Measurements from ENCODE around the gene HNRNPF. TPM values are rescaled to one million over a fixed set of nuclear protein-coding genes. Genes with fewer than 3 reads are reported as not detected.
"Not testable (repeated sequence)": the region's sequence is repeated elsewhere in the genome, so short reads cannot be mapped to it uniquely, and the experiment has no call there.

Gene HNRNPF
- total and polyA plus RNA-seq, 2 donors, result 136 to 235 TPM

DNA sequence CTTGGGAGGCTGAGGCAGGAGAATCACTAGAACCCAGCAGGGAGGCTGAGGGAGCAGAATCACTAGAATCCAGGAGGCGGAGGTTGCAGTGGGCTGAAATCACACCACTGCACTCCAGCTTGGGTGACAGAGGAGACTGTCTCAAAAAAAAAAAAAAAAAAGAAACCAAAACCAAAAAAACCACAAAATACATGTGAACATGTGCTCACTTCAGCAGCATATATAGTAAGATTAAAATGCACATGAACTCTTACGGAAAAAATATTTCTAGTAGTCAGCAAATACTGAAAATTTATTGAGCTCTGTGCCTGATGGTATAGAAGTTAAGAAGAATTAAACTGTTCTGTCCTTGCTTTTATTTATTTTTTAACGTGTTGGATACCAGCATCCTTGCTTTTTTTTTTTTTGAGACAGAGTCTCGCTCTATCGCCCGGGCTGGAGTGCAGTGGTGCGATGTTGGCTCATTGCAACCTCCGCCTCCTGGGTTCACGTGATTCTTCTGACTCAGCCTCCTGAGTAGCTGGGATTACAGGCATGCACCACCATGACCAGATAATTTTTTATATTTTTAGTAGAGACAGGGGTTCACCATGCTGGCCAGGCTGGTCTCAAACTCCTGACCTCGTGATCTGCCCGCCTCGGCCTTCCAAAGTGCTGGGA is 18.3 kb upstream of the HNRNPF start:
- DNase-seq (ENCODE audit: low read depth in 6 of 9, low spot score in 9 of 9), result peak in 1 of 9 donors; percentile 33
- Histone ChIP-seq H3K9me3 (ENCODE audit: control insufficient read depth in 2 of 2, insufficient read depth in 1 of 2, low read length in 1 of 2) (no peaks in the 10 kb centered on the region), H3K4me3 (ENCODE audit: low read length in 2 of 2) (no peak overlapping the region), H3K4me1 (ENCODE audit: control insufficient read depth in 2 of 2, insufficient read depth in 2 of 2, low read length in 2 of 2) (peaks cover 0 to 3% of the 10 kb centered on the region in 2 donors), H3K36me3 (ENCODE audit: control insufficient read depth in 2 of 2, insufficient read depth in 2 of 2, low read length in 1 of 2) (no peaks in the 10 kb centered on the region), H3K27me3 (ENCODE audit: control insufficient read depth in 2 of 2, insufficient read depth in 1 of 2, low read length in 1 of 2) (no peaks in the 10 kb centered on the region), H3K27ac (ENCODE audit: low read depth in 1 of 2, low read length in 1 of 2) (no peak overlapping the region)
- 82% methylated on average over 12 of the region's 12 CpGs for WGBS

DNA sequence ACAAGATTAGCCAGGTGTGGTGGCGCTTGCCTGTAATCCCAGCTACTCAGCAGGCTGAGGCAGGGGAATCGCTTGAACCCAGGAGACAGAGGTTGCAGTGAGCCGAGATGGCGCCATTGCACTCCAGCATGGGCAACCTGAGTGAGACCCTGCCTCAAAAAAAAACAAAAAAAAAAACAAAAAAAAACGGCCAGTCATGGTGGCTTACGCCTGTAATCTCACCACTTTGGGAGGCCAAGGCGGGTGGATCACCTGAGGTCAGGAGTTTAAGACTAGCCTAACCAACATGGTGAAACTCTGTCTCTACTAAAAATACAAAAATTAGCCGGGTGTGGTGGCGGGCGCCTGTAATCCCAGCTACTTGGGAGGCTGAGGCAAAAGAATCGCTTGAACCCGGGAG is 17.5 kb upstream of the HNRNPF start:
- not testable (repeated sequence) for H3K36me3 ChIP-seq (ENCODE audit: control insufficient read depth in 2 of 2, insufficient read depth in 2 of 2, low read length in 1 of 2); H3K27ac ChIP-seq (ENCODE audit: low read depth in 1 of 2, low read length in 1 of 2); H3K27me3 ChIP-seq (ENCODE audit: control insufficient read depth in 2 of 2, insufficient read depth in 1 of 2, low read length in 1 of 2); H3K4me1 ChIP-seq (ENCODE audit: control insufficient read depth in 2 of 2, insufficient read depth in 2 of 2, low read length in 2 of 2); DNase-seq (ENCODE audit: low read depth in 6 of 9, low spot score in 9 of 9); H3K4me3 ChIP-seq (ENCODE audit: low read length in 2 of 2); H3K9me3 ChIP-seq (ENCODE audit: control insufficient read depth in 2 of 2, insufficient read depth in 1 of 2, low read length in 1 of 2)
- WGBS, result 96% methylated on average over 12 of the region's 12 CpGs

DNA sequence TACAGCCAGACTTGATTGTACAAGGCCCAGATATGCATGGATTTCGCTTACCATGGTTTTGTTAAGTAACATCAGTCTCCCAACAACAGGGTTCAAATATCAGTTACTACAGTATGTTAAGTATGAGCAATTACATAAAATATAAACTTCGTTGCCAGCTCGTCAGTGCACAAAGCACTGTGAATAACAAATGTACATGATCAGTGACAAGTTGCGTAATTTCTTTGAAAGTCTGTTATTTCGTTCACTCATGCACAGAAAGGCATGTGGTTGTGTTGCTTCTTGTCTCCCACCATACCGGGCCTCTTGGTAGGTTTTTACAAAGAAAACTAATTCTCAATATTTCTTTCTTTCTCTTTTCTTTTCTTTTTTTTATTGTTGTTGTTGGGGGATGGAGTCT is 15.4 kb upstream of the HNRNPF start:
- WGBS, result 91% methylated on average over 6 of the region's 6 CpGs
- peaks cover 0 to 5% of the 10 kb centered on the region in 2 donors for H3K9me3 ChIP-seq (ENCODE audit: control insufficient read depth in 2 of 2, insufficient read depth in 1 of 2, low read length in 1 of 2)
- no peak overlapping the region for H3K27ac ChIP-seq (ENCODE audit: low read depth in 1 of 2, low read length in 1 of 2)
- no peak overlapping the region for H3K4me3 ChIP-seq (ENCODE audit: low read length in 2 of 2)
- no peak for DNase-seq (ENCODE audit: low read depth in 6 of 9, low spot score in 9 of 9)
- H3K4me1 ChIP-seq (ENCODE audit: control insufficient read depth in 2 of 2, insufficient read depth in 2 of 2, low read length in 2 of 2), result peaks cover 6 to 16% of the 10 kb centered on the region in 2 donors
- H3K36me3 ChIP-seq (ENCODE audit: control insufficient read depth in 2 of 2, insufficient read depth in 2 of 2, low read length in 1 of 2), result no peaks in the 10 kb centered on the region
- H3K27me3 ChIP-seq (ENCODE audit: control insufficient read depth in 2 of 2, insufficient read depth in 1 of 2, low read length in 1 of 2), result no peaks in the 10 kb centered on the region

GRCh38 chr10:43421944-43422343 is 13.0 kb upstream of the HNRNPF start:
- H3K27me3 ChIP-seq (ENCODE audit: control insufficient read depth in 2 of 2, insufficient read depth in 1 of 2, low read length in 1 of 2); H3K9me3 ChIP-seq (ENCODE audit: control insufficient read depth in 2 of 2, insufficient read depth in 1 of 2, low read length in 1 of 2); DNase-seq (ENCODE audit: low read depth in 6 of 9, low spot score in 9 of 9); H3K4me3 ChIP-seq (ENCODE audit: low read length in 2 of 2); H3K36me3 ChIP-seq (ENCODE audit: control insufficient read depth in 2 of 2, insufficient read depth in 2 of 2, low read length in 1 of 2): not testable (repeated sequence)
- Histone ChIP-seq H3K4me1 (ENCODE audit: control insufficient read depth in 2 of 2, insufficient read depth in 2 of 2, low read length in 2 of 2) (peaks cover 16 to 34% of the 10 kb centered on the region in 2 donors), H3K27ac (ENCODE audit: low read depth in 1 of 2, low read length in 1 of 2) (peak overlapping the region in 1 of 2 donors; percentile 31)
- WGBS, result 98% methylated on average over 4 of the region's 4 CpGs

- no peak for DNase-seq (ENCODE audit: low read depth in 6 of 9, low spot score in 9 of 9)
- Histone ChIP-seq H3K27ac (ENCODE audit: low read depth in 1 of 2, low read length in 1 of 2) (no peak overlapping the region), H3K4me1 (ENCODE audit: control insufficient read depth in 2 of 2, insufficient read depth in 2 of 2, low read length in 2 of 2) (peaks cover 16 to 33% of the 10 kb centered on the region in 2 donors), H3K4me3 (ENCODE audit: low read length in 2 of 2) (no peak overlapping the region), H3K27me3 (ENCODE audit: control insufficient read depth in 2 of 2, insufficient read depth in 1 of 2, low read length in 1 of 2) (no peaks in the 10 kb centered on the region), H3K9me3 (ENCODE audit: control insufficient read depth in 2 of 2, insufficient read depth in 1 of 2, low read length in 1 of 2) (peaks cover 0 to 5% of the 10 kb centered on the region in 2 donors), H3K36me3 (ENCODE audit: control insufficient read depth in 2 of 2, insufficient read depth in 2 of 2, low read length in 1 of 2) (no peaks in the 10 kb centered on the region)
- WGBS, result 97% methylated on average over 6 of the region's 6 CpGs
Observed at GRCh38 chr10:43421519-43421918, 12.5 kb upstream of the HNRNPF start.

DNA sequence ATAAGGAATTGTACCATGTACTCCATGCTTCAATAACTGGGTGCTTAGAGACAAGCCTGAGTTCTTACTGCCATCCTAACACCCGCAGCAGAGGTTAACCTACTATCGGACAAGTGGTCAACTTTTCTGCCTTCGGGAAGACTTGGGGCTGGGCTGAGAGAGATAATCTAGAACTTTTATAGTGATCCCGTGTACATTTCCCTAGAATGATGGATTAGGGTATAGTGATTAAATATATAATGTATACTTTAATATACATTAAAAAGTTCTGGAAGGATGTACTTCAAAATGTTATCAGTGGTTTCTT is 12.2 kb upstream of the HNRNPF start:
- H3K4me1 ChIP-seq (ENCODE audit: control insufficient read depth in 2 of 2, insufficient read depth in 2 of 2, low read length in 2 of 2), result peaks cover 16 to 33% of the 10 kb centered on the region in 2 donors
- H3K27ac ChIP-seq (ENCODE audit: low read depth in 1 of 2, low read length in 1 of 2), result peak overlapping the region; percentile 95 to 96
- H3K4me3 ChIP-seq (ENCODE audit: low read length in 2 of 2), result peak overlapping the region; percentile 64 to 68
- H3K27me3 ChIP-seq (ENCODE audit: control insufficient read depth in 2 of 2, insufficient read depth in 1 of 2, low read length in 1 of 2), result no peaks in the 10 kb centered on the region
- no peak for DNase-seq (ENCODE audit: low read depth in 6 of 9, low spot score in 9 of 9)
- no peaks in the 10 kb centered on the region for H3K36me3 ChIP-seq (ENCODE audit: control insufficient read depth in 2 of 2, insufficient read depth in 2 of 2, low read length in 1 of 2)
- WGBS, result 71% methylated on average over 4 of the region's 4 CpGs
- peaks cover 0 to 5% of the 10 kb centered on the region in 2 donors for H3K9me3 ChIP-seq (ENCODE audit: control insufficient read depth in 2 of 2, insufficient read depth in 1 of 2, low read length in 1 of 2)

DNA sequence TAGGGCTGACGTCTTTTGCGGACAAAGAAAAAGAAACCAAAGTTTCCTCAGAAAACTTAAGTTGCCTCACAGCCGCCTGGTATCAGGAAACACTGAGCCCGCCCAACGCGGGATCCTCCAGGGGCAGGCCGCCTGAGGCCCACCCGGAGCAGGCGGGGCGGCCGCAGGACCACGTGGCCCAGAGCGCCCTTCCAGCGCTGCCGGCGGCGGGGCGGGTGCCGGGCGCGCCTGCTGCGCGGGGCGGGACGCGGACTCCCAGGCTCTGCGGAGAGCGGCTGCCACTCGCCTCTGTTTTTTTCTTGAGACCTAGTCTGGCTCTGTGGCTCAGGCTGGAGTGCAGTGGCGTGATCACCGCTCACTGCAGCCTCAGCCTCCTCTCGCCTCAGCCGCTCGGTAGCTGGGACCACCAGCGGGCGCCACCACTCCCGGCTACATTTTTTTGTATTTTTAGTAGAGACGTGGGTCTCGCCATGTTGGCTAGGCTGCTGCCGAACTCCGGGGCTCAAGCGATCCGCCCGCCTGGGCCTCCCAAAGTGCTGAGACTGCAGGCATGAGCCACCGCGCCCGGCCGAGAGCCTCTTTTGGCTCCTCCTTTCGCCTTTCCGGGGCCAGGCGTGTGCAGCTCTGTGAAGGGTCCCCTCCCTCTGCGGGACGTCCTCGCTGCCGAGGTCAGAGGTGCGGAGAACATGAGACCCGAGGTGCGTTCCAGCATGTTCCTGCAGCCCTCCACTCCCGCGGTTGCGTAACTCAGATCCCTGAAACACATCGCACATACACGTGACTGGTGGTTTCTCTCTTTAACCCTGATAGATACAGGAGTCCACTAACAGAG is 11.6 kb upstream of the HNRNPF start:
- Histone ChIP-seq H3K36me3 (ENCODE audit: control insufficient read depth in 2 of 2, insufficient read depth in 2 of 2, low read length in 1 of 2) (no peaks in the 10 kb centered on the region), H3K9me3 (ENCODE audit: control insufficient read depth in 2 of 2, insufficient read depth in 1 of 2, low read length in 1 of 2) (peaks cover 0 to 5% of the 10 kb centered on the region in 2 donors), H3K4me1 (ENCODE audit: control insufficient read depth in 2 of 2, insufficient read depth in 2 of 2, low read length in 2 of 2) (peaks cover 16 to 33% of the 10 kb centered on the region in 2 donors), H3K4me3 (ENCODE audit: low read length in 2 of 2) (peak overlapping the region; percentile 64 to 68), H3K27ac (ENCODE audit: low read depth in 1 of 2, low read length in 1 of 2) (peak overlapping the region; percentile 95 to 96), H3K27me3 (ENCODE audit: control insufficient read depth in 2 of 2, insufficient read depth in 1 of 2, low read length in 1 of 2) (no peaks in the 10 kb centered on the region)
- WGBS, result under 1% methylated on average over 63 of the region's 63 CpGs
- peak in 7 of 9 donors; percentile 45 to 88 (median 68) for DNase-seq (ENCODE audit: low read depth in 6 of 9, low spot score in 9 of 9)

GRCh38 chr10:43419997-43420368 is 11.0 kb upstream of the HNRNPF start:
- WGBS, result 61% methylated on average over 18 of the region's 18 CpGs
- peak overlapping the region; percentile 95 to 96 for H3K27ac ChIP-seq (ENCODE audit: low read depth in 1 of 2, low read length in 1 of 2)
- peaks cover 0 to 5% of the 10 kb centered on the region in 2 donors for H3K9me3 ChIP-seq (ENCODE audit: control insufficient read depth in 2 of 2, insufficient read depth in 1 of 2, low read length in 1 of 2)
- peak overlapping the region; percentile 64 to 68 for H3K4me3 ChIP-seq (ENCODE audit: low read length in 2 of 2)
- H3K36me3 ChIP-seq (ENCODE audit: control insufficient read depth in 2 of 2, insufficient read depth in 2 of 2, low read length in 1 of 2), result no peaks in the 10 kb centered on the region
- H3K4me1 ChIP-seq (ENCODE audit: control insufficient read depth in 2 of 2, insufficient read depth in 2 of 2, low read length in 2 of 2), result peaks cover 16 to 33% of the 10 kb centered on the region in 2 donors
- H3K27me3 ChIP-seq (ENCODE audit: control insufficient read depth in 2 of 2, insufficient read depth in 1 of 2, low read length in 1 of 2), result no peaks in the 10 kb centered on the region
- no peak for DNase-seq (ENCODE audit: low read depth in 6 of 9, low spot score in 9 of 9)
